Measurements from ENCODE around the gene DCC. TPM values are rescaled to one million over a fixed set of nuclear protein-coding genes. Genes with fewer than 3 reads are reported as not detected.

The DCC gene
- total and polyA plus RNA-seq, 2 experiments from 2014 or later: 0.53 to 0.73 TPM

DNA sequence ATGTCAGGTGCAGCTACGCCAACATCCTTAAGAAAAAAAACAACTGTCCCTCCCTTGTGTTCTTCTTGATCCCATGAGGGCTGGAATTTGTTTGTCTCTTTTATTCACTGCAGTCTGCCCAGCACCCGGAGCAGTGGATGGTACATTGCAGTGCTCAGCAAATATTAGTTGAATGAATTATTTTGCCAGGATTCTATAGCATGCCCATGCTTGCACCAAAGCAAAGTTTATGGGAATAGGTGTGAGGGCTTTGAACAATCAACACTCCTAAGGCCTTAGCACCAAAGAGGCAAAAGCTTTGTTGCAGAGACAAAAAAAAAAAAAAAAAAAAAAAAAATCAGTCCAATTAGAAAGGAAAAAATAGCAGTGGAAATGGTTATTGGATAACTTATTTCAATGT lies 28.7 kb upstream of the DCC start:
- H3K4me2 ChIP-seq: 0 out of 2 replicates have a peak overlapping the region, but pooled peaks have one; percentile 5

DNA sequence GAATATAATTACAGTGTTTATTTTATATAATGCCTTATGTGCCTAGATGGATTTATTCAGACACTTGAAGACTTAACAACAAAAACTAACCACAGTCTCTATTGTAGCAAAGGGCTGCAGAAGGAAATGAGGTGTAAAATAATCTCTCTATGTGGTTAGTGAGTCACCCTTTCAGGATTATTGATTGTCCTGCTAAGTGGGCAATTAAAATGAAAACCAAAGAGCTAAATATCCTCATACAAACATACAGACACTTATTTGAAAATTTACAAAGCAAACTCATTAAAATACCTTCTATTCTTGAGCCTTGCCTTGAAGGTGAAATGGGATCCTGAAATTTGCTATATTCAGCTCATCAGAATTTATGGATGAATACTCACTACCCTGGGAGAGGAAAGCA lies 27.7 kb upstream of the DCC start:
- H3K4me1 Mint-ChIP-seq: peaks cover 32% of the 10 kb centered on the region
- Histone ChIP-seq H3K4me3 (no peak overlapping the region), H3K79me2 (replicated peaks; ENCODE audit: insufficient read depth) (no peaks in the 10 kb centered on the region), H3K4me1 (ENCODE audit: insufficient read depth) (peaks cover 30% of the 10 kb centered on the region), H3K4me2 (peak overlapping the region; percentile 45), H3K27me3 (ENCODE audit: insufficient read depth) (no peaks in the 10 kb centered on the region), H3K27ac (ENCODE audit: low read depth) (peak overlapping the region; percentile 71), H3K36me3 (ENCODE audit: insufficient read depth) (no peaks in the 10 kb centered on the region), H4K20me1 (replicated peaks; ENCODE audit: insufficient read depth) (no peaks in the 10 kb centered on the region), H2AFZ (no peak overlapping the region), H3K9me2 (ENCODE audit: insufficient read depth) (0 out of 2 replicates have a peak, but pooled peaks cover 5% of the 10 kb centered on the region), H3F3A (replicated peaks; ENCODE audit: low read depth) (no peaks in the 10 kb centered on the region)
- peaks cover 6% of the 10 kb centered on the region for H3K36me3 Mint-ChIP-seq (ENCODE audit: low read depth)
- peaks cover 15% of the 10 kb centered on the region for H3K9me3 Mint-ChIP-seq
- TF ChIP-seq NANOG (IDR thresholded peaks at IDR 0.05; ENCODE audit: borderline replicate concordance): peak; percentile 60; the same call in 1 of the 2 replicates
- TF ChIP-seq, protein P1, sequence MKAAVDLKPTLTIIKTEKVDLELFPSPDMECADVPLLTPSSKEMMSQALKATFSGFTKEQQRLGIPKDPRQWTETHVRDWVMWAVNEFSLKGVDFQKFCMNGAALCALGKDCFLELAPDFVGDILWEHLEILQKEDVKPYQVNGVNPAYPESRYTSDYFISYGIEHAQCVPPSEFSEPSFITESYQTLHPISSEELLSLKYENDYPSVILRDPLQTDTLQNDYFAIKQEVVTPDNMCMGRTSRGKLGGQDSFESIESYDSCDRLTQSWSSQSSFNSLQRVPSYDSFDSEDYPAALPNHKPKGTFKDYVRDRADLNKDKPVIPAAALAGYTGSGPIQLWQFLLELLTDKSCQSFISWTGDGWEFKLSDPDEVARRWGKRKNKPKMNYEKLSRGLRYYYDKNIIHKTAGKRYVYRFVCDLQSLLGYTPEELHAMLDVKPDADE (IDR thresholded peaks at IDR 0.05): no peak
- TF ChIP-seq JUNB (IDR thresholded peaks at IDR 0.05; ENCODE audit: unreplicated experiment): no peak
- no peak for TF ChIP-seq ZNF331 (CRISPR knock-in tag; IDR thresholded peaks at IDR 0.05; ENCODE audit: low read depth)
- H3K27ac Mint-ChIP-seq: peak overlapping the region; percentile 7; the same call in 1 of the 2 replicates
- DNase-seq (ENCODE audit: low spot score): no peak
- no peak for ATAC-seq
- H3K27me3 Mint-ChIP-seq (ENCODE audit: insufficient read depth, low read depth, poor library complexity): peaks cover 2% of the 10 kb centered on the region
- H3K4me3 Mint-ChIP-seq: no peak overlapping the region

More for the DNA sequence above, 28.7 kb upstream of the DCC start:
- Mint-ChIP-seq H3K27ac (no peak overlapping the region), H3K36me3 (ENCODE audit: low read depth) (peaks cover 3% of the 10 kb centered on the region; the same call in 2 of the 3 replicates), H3K9me3 (peaks cover 12% of the 10 kb centered on the region), H3K27me3 (ENCODE audit: insufficient read depth, low read depth, poor library complexity) (peaks cover 2% of the 10 kb centered on the region), H3K4me1 (peaks cover 32% of the 10 kb centered on the region), H3K4me3 (no peak overlapping the region)
- ATAC-seq (no peak), DNase-seq (ENCODE audit: low spot score) (no peak)
- H2AFZ ChIP-seq: no peak overlapping the region
- TF ChIP-seq JUNB (IDR thresholded peaks at IDR 0.05; ENCODE audit: unreplicated experiment): no peak
- no peak for TF ChIP-seq ZNF114 (CRISPR knock-in tag; IDR thresholded peaks at IDR 0.05)
- no peak for TF ChIP-seq NANOG (IDR thresholded peaks at IDR 0.05; ENCODE audit: borderline replicate concordance)
- TF ChIP-seq POLR2AphosphoS5 (IDR thresholded peaks at IDR 0.05; ENCODE audit: low read depth): no peak
- TF ChIP-seq, protein P1 (IDR thresholded peaks at IDR 0.05): no peak
- no peak for TF ChIP-seq STAT1 (IDR thresholded peaks at IDR 0.05; ENCODE audit: unreplicated experiment)
- no peaks in the 10 kb centered on the region for H3K36me3 ChIP-seq (ENCODE audit: insufficient read depth)
- H3K9me2 ChIP-seq (ENCODE audit: insufficient read depth): no peaks in the 10 kb centered on the region
- H3F3A ChIP-seq (replicated peaks; ENCODE audit: low read depth): no peaks in the 10 kb centered on the region
- H3K4me3 ChIP-seq: no peak overlapping the region
- no peaks in the 10 kb centered on the region for H3K79me2 ChIP-seq (replicated peaks; ENCODE audit: insufficient read depth)
- H3K4me1 ChIP-seq (ENCODE audit: insufficient read depth): peaks cover 30% of the 10 kb centered on the region
- no peaks in the 10 kb centered on the region for H4K20me1 ChIP-seq (replicated peaks; ENCODE audit: insufficient read depth)
- no peaks in the 10 kb centered on the region for H3K27me3 ChIP-seq (ENCODE audit: insufficient read depth)
- H3K27ac ChIP-seq (ENCODE audit: low read depth): no peak overlapping the region

DNA sequence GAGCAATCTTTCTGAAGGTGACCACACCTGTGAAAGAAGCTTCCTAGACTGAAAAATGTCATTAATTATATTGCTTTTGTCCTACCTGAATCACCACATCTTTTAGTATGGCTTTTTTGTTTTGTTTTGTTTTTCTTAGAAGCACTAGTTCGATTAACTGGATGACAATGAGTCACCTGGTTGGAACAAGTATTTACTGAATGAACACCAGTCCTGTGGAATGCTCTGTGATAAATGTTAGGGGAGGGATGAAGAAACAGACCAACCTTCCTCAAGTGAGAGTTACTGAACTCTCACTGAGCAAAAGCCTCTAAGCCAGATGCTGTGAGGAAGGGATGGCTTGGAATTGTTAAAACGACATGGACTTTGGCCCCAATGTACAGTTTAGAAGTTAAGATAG lies 26.8 kb upstream of the DCC start:
- Histone ChIP-seq H4K20me1 (replicated peaks; ENCODE audit: insufficient read depth) (no peaks in the 10 kb centered on the region), H3K9me2 (ENCODE audit: insufficient read depth) (peaks cover 5% of the 10 kb centered on the region; the same call in 1 of the 2 replicates), H3K4me1 (ENCODE audit: insufficient read depth) (peaks cover 30% of the 10 kb centered on the region), H3K4me2 (peak overlapping the region; percentile 45), H3K36me3 (ENCODE audit: insufficient read depth) (no peaks in the 10 kb centered on the region), H3K27me3 (ENCODE audit: insufficient read depth) (no peaks in the 10 kb centered on the region), H3K27ac (ENCODE audit: low read depth) (peak overlapping the region; percentile 71; the same call in 1 of the 2 replicates), H3F3A (replicated peaks; ENCODE audit: low read depth) (no peaks in the 10 kb centered on the region), H2AFZ (peak overlapping the region; percentile 58; the same call in 1 of the 2 replicates), H3K4me3 (no peak overlapping the region), H3K79me2 (replicated peaks; ENCODE audit: insufficient read depth) (no peaks in the 10 kb centered on the region)
- peaks cover 32% of the 10 kb centered on the region for H3K4me1 Mint-ChIP-seq
- H3K9me3 Mint-ChIP-seq: peaks cover 15% of the 10 kb centered on the region
- peaks cover 6% of the 10 kb centered on the region for H3K36me3 Mint-ChIP-seq (ENCODE audit: low read depth)
- 0 out of 2 replicates have a peak overlapping the region, but pooled peaks have one; percentile 5 for H3K27ac Mint-ChIP-seq
- TF ChIP-seq EZH2phosphoT487 (IDR thresholded peaks at IDR 0.05; ENCODE audit: unreplicated experiment): no peak
- no peak for ATAC-seq
- DNase-seq (ENCODE audit: low spot score): no peak
- H3K27me3 Mint-ChIP-seq (ENCODE audit: insufficient read depth, low read depth, poor library complexity): peaks cover 2% of the 10 kb centered on the region
- H3K4me3 Mint-ChIP-seq: no peak overlapping the region

All from GM23338 (cell line).